Astrocyte (in vitro differentiated cells and primary cell): ENCODE measurements around the gene SLC25A13. TPM values are rescaled to one million over a fixed set of nuclear protein-coding genes. Genes with fewer than 3 reads are reported as not detected.
"Not testable (repeated sequence)": the region's sequence is repeated elsewhere in the genome, so short reads cannot be mapped to it uniquely, and the experiment has no call there.

Experiments
- DNase-seq: peaks from one replicate; pipeline ENCODE4 v3.0.0-alpha.2; 2010; ENCODE audit warnings: low read depth
- FAIRE-seq: peaks from 2 replicates; lab custom pipeline; 2011; peaks lifted over from hg19 to GRCh38; lab: Jason Lieb, UNC
- H2AFZ ChIP-seq: 2 replicates; pipeline ENCODE4 v1.6.0; 2012; ENCODE audit warnings: low read depth, low read length, inconsistent platforms
- H3K27ac ChIP-seq: 2 replicates; pipeline ENCODE4 v1.5.1; 2011; ENCODE audit warnings: low read depth, low read length, inconsistent platforms
- H3K27me3 ChIP-seq: 2 replicates; pipeline ENCODE4 v1.6.0; 2011; ENCODE audit warnings: low read length, inconsistent platforms; ENCODE audit not compliant: insufficient read depth
- H3K36me3 ChIP-seq: 2 replicates; pipeline ENCODE4 v1.5.1; 2011; ENCODE audit warnings: low read length, inconsistent platforms; ENCODE audit not compliant: insufficient read depth
- H3K4me1 ChIP-seq: 2 replicates; pipeline ENCODE4 v1.5.1; 2011; ENCODE audit warnings: low read length, inconsistent platforms; ENCODE audit not compliant: insufficient read depth
- H3K4me2 ChIP-seq: 2 replicates; pipeline ENCODE4 v1.6.0; 2012; ENCODE audit warnings: low read length, inconsistent platforms
- H3K4me3 ChIP-seq: 2 replicates; pipeline ENCODE4 v1.5.1; 2011; ENCODE audit warnings: low read depth, mild to moderate bottlenecking, low read length, inconsistent platforms; ENCODE audit not compliant: insufficient read depth
- H3K79me2 ChIP-seq: 2 replicates; pipeline ENCODE4 v1.6.0; 2012; ENCODE audit warnings: mild to moderate bottlenecking, low read length, inconsistent platforms; ENCODE audit not compliant: insufficient read depth
- H3K9ac ChIP-seq: 2 replicates; pipeline ENCODE4 v1.6.0; 2012; ENCODE audit warnings: mild to moderate bottlenecking, low read length, inconsistent platforms
- H3K9me3 ChIP-seq: 2 replicates; pipeline ENCODE4 v1.5.1; 2012; ENCODE audit warnings: low read depth, mild to moderate bottlenecking, low read length, inconsistent platforms; ENCODE audit not compliant: insufficient read depth
- H4K20me1 ChIP-seq: 2 replicates; pipeline ENCODE4 v1.6.0; 2012; ENCODE audit warnings: low read length, inconsistent platforms; ENCODE audit not compliant: insufficient read depth
- H3K27ac Mint-ChIP-seq: one replicate; pipeline ENCODE4 v1.8.0; 2021; ENCODE audit warnings: mild to moderate bottlenecking, mixed read lengths; ENCODE audit not compliant: unreplicated experiment
- H3K27me3 Mint-ChIP-seq: one replicate; pipeline ENCODE4 v1.8.0; 2021; ENCODE audit warnings: low read depth, mixed read lengths; ENCODE audit not compliant: unreplicated experiment
- H3K36me3 Mint-ChIP-seq: one replicate; pipeline ENCODE4 v1.8.0; 2021; ENCODE audit warnings: low read depth, mixed read lengths; ENCODE audit not compliant: unreplicated experiment
- H3K4me1 Mint-ChIP-seq: one replicate; pipeline ENCODE4 v1.8.0; 2021; ENCODE audit warnings: low read depth, mixed read lengths; ENCODE audit not compliant: unreplicated experiment
- H3K4me3 Mint-ChIP-seq: one replicate; pipeline ENCODE4 v1.8.0; 2021; ENCODE audit warnings: mild to moderate bottlenecking, moderate library complexity, mixed read lengths; ENCODE audit not compliant: unreplicated experiment
- H3K9me3 Mint-ChIP-seq: one replicate; pipeline ENCODE4 v1.8.0; 2021; ENCODE audit warnings: mild to moderate bottlenecking, mixed read lengths; ENCODE audit not compliant: unreplicated experiment
- EZH2 ChIP-seq: IDR thresholded peaks from 2 replicates; pipeline ENCODE4 v1.6.1; 2012; ENCODE audit warnings: mild to moderate bottlenecking, low read length, inconsistent platforms; ENCODE audit not compliant: insufficient read depth
- total RNA-seq: library from RNA; stranded (reverse); gene quantifications from 2 replicates; pipeline ENCODE4 v1.2.1, GENCODE V29; 2021
- TF ChIP-seq, protein P1 (sequence below): IDR thresholded peaks from 2 replicates; pipeline ENCODE4 v1.5.1; 2011; ENCODE audit warnings: low read depth, mild to moderate bottlenecking, inconsistent platforms, low read length, moderate library complexity; ENCODE audit not compliant: insufficient read depth

Gene SLC25A13
- total RNA-seq, 1 donor from 2014 or later = 58.1 TPM

DNA sequence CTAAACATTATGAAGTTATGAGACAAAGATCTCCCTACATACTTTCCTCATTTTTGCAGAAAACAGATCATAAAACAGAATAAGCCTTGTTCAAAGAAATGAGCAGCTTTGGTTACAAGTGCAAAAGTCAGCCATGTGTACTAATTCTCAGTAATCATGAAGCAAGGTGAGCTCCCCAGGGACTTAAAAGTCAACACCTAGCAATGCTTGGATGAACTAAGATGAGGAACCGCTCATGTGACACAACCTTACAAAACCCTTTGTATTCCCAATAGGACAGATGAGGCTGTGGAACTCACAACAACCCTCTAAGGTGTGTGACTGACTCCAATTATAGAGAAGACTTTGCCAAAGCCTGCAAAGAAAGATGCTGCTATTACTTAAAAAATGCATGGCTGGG, 154.5 kb downstream of the SLC25A13 start:
- Mint-ChIP-seq H3K27me3 (no peaks in the 10 kb centered on the region), H3K27ac (no peak overlapping the region), H3K4me1 (peaks cover 11% of the 10 kb centered on the region), H3K4me3 (no peak overlapping the region), H3K9me3 (no peaks in the 10 kb centered on the region), H3K36me3 (peaks cover 10% of the 10 kb centered on the region)
- no peaks in the 10 kb centered on the region for H3K4me1 ChIP-seq
- DNase-seq (no peak), FAIRE-seq (no peak)
- no peak overlapping the region for H3K4me3 ChIP-seq
- no peaks in the 10 kb centered on the region for H3K9me3 ChIP-seq
- no peak overlapping the region for H3K4me2 ChIP-seq
- H4K20me1 ChIP-seq = no peaks in the 10 kb centered on the region
- H2AFZ ChIP-seq = no peak overlapping the region
- no peak overlapping the region for H3K27ac ChIP-seq
- TF ChIP-seq, protein P1, sequence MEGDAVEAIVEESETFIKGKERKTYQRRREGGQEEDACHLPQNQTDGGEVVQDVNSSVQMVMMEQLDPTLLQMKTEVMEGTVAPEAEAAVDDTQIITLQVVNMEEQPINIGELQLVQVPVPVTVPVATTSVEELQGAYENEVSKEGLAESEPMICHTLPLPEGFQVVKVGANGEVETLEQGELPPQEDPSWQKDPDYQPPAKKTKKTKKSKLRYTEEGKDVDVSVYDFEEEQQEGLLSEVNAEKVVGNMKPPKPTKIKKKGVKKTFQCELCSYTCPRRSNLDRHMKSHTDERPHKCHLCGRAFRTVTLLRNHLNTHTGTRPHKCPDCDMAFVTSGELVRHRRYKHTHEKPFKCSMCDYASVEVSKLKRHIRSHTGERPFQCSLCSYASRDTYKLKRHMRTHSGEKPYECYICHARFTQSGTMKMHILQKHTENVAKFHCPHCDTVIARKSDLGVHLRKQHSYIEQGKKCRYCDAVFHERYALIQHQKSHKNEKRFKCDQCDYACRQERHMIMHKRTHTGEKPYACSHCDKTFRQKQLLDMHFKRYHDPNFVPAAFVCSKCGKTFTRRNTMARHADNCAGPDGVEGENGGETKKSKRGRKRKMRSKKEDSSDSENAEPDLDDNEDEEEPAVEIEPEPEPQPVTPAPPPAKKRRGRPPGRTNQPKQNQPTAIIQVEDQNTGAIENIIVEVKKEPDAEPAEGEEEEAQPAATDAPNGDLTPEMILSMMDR = no peak
- no peak for TF ChIP-seq EZH2
- H3K27me3 ChIP-seq = no peaks in the 10 kb centered on the region
- no peak overlapping the region for H3K9ac ChIP-seq
- H3K79me2 ChIP-seq = no peaks in the 10 kb centered on the region
- H3K36me3 ChIP-seq = no peaks in the 10 kb centered on the region

DNA sequence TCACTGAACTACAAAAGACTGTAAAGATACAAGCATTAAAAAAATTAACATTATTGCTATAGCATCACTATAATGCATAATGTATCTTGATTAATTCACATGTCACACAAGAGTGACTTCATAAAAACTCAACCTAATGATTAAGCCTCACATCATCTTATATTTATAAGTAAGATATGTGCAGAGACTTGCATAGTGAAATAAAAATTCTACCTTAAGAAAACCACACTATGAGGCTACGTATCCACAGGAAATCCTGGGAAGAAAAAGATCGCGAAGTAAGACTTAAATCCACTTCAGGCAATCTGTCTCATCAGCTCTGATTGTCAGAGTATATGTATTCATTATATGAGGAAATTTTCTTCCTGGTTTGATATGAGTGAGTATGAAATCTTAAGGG, 160.0 kb downstream of the SLC25A13 start:
- TF ChIP-seq EZH2 = no peak
- TF ChIP-seq, protein P1 = no peak
- Histone ChIP-seq H3K79me2 (no peaks in the 10 kb centered on the region), H3K36me3 (no peaks in the 10 kb centered on the region), H4K20me1 (no peaks in the 10 kb centered on the region), H3K4me2 (no peak overlapping the region), H3K9ac (no peak overlapping the region), H3K27ac (no peak overlapping the region), H3K4me1 (no peaks in the 10 kb centered on the region), H3K27me3 (no peaks in the 10 kb centered on the region), H3K4me3 (no peak overlapping the region), H3K9me3 (no peaks in the 10 kb centered on the region), H2AFZ (no peak overlapping the region)
- no peak overlapping the region for H3K4me3 Mint-ChIP-seq
- DNase-seq = no peak
- H3K27me3 Mint-ChIP-seq = no peaks in the 10 kb centered on the region
- H3K36me3 Mint-ChIP-seq = peaks cover 19% of the 10 kb centered on the region
- no peaks in the 10 kb centered on the region for H3K4me1 Mint-ChIP-seq
- H3K9me3 Mint-ChIP-seq = no peaks in the 10 kb centered on the region
- FAIRE-seq = no peak
- H3K27ac Mint-ChIP-seq = no peak overlapping the region

DNA sequence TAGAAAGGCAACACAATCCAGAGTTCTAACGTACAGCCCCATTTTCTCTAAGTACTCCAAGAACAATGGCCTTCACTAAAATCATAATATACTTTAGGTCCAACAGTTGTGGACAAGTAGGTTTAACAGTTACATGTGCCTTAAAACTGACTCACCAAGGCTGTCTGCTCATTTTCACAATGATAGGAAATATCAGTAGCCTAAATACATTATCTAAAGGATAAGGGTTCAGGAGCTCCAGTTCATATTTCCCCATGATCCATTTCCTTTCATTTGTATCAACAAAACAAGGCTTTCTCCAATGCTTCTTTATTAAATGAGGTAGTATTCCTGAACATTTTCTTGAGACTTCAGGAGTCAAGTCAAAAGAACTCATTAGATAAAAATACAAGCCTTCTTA, 164.0 kb downstream of the SLC25A13 start:
- Histone ChIP-seq H2AFZ (no peak overlapping the region), H4K20me1 (no peaks in the 10 kb centered on the region), H3K27me3 (no peaks in the 10 kb centered on the region), H3K4me2 (no peak overlapping the region), H3K79me2 (no peaks in the 10 kb centered on the region), H3K4me3 (no peak overlapping the region), H3K9ac (no peak overlapping the region), H3K4me1 (no peaks in the 10 kb centered on the region), H3K27ac (no peak overlapping the region), H3K9me3 (no peaks in the 10 kb centered on the region), H3K36me3 (no peaks in the 10 kb centered on the region)
- Mint-ChIP-seq H3K27me3 (no peaks in the 10 kb centered on the region), H3K36me3 (peaks cover 21% of the 10 kb centered on the region), H3K9me3 (no peaks in the 10 kb centered on the region), H3K27ac (no peak overlapping the region), H3K4me3 (no peak overlapping the region), H3K4me1 (no peaks in the 10 kb centered on the region)
- TF ChIP-seq, protein P1 = no peak
- no peak for TF ChIP-seq EZH2
- FAIRE-seq (no peak), DNase-seq (no peak)

DNA sequence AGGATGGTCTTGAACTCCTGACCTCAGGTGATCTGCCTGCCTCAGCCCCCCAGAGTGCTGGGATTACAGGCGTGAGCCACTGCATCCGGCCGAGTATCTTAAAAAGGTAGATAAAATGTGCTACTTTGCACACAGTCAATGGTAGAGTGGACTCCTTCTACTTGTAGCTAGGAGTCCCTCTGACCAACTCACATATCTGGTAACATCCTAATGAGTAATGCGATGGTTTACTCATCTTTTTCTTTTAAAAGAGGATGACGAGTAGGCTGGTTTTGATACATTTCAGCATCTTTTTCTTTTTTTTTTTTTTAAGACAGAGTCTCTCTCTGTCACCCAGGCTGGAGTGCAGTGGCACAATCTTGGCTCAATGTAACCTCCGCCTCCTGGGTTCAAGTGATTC, 167.4 kb downstream of the SLC25A13 start:
- H3K4me1 ChIP-seq, H3K4me1 Mint-ChIP-seq, FAIRE-seq, H3K27ac ChIP-seq, H3K9me3 ChIP-seq, H3K4me3 Mint-ChIP-seq, H3K27me3 Mint-ChIP-seq, H4K20me1 ChIP-seq, H2AFZ ChIP-seq, H3K9ac ChIP-seq, H3K27ac Mint-ChIP-seq, H3K4me3 ChIP-seq, H3K9me3 Mint-ChIP-seq, H3K79me2 ChIP-seq, H3K4me2 ChIP-seq, H3K27me3 ChIP-seq, DNase-seq, H3K36me3 ChIP-seq: not testable (repeated sequence)
- H3K36me3 Mint-ChIP-seq = peaks cover 21% of the 10 kb centered on the region
